OCI-LY7 (cell line): Measurements from ENCODE around the gene TPO.

Experiments
- CTCF ChIP-seq: fragments of 200-600 bp; sonication (generic); conservative IDR thresholded peaks from 2 replicates; pipeline ENCODE4 v1.5.1; 2014; ENCODE audit warnings: mild to moderate bottlenecking, antibody characterized with exemption, low read length, moderate library complexity, mixed read lengths
- EZH2phosphoT487 ChIP-seq: fragments of 200-600 bp; sonication (generic); IDR thresholded peaks from 2 replicates; pipeline ENCODE4 v1.6.1; 2018; ENCODE audit warnings: low read depth, borderline replicate concordance, mild to moderate bottlenecking, mixed run types, antibody characterized with exemption, low read length, moderate library complexity, mixed read lengths

DNA sequence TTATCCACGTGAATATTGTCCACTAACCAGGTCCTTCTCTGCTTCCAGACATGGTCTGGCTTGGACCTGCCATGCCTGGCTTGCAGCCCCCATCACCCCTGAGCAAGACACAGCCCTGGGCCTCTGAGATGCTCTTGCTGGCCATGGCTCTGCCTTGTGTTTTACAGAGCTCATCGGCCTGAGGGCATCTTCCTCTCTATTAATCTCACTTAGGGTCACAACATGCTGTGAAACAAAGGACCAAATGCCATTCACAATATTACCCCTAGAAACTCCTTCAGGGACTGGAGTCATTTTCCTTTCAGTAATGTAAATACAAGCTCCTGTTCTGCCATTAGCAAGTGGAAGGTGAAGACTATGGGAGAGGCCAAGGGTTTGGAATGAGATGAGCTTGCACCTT, 6.8 kb upstream of the TPO start:
- TF ChIP-seq CTCF (no peak), EZH2phosphoT487 (no peak)
